HG03521 (cell line): ENCODE results near the gene ARHGEF4.

Experiments used
- ATAC-seq: cut with Tn5 transposase; IDR thresholded peaks from one replicate; pipeline ENCODE4 v1.9.1; 2021; ENCODE audit warnings: mild to moderate bottlenecking, moderate library complexity; ENCODE audit not compliant: unreplicated experiment

Gene ARHGEF4

DNA sequence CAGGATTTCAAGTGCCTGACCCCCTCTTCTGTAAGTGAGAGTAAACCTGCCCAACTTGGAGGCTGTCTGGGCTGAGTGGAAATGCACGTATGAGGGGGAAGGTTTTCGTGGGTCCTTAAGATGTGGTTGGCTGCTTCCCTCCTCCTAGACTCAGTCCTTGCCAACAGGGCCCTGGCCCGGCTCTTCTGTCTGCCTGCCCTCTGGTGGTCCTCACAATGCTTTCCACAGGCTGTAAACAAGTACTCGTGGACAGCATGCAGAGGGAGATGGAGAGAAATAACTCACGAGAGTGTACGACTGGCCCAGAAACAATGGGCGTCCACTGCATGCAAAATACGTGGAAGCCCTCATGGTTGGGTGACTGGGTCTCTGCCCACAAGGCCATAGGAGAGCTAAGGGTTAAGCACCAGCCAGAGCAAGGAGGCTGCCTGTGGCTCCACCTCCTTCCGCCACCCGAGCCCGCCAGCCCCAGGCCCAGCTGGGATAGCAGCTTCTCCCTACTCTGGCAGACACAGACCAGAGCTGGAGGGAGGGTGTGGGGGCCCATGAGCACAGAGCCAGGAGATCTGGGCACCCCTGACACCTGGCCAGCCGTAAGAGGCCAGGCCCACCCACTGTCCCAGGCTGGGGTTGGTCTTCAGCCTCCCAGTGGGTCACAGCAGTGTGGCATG is 17.0 kb upstream of the ARHGEF4 start:
- ATAC-seq: no peak

DNA sequence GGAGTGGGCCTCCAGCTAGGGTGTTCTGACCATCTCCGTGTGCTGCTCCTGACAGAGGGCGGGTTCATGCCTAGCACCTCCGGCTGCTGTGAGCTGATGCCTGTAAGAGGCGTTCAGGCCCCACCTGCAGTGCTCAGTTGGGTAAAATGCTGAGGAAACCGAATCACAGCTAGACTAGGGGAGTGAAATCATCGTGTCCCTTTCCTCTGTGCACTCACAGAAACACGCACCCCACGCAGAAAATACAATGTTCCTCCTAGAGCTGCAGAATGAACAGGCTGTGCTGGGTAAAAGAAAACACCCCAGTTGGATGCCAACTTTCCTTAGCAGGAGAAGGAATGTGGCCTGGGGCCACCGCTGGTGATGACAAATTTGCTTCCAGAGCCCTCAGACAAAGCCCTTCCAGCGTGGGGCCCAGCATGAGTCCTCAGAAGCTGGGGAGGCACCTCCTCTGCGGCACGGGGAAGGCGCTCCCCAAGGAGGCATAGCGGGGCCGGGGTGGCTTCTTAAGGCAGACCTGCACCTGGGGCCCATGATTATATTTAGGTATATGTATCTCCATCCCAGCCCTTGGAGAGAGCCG is 16.3 kb upstream of the ARHGEF4 start:
- no peak for ATAC-seq

GRCh38 chr2:130821867-130822266 is 14.8 kb upstream of the ARHGEF4 start:
- ATAC-seq: no peak

- ATAC-seq: no peak
These were observed 13.9 kb upstream of the ARHGEF4 start for GRCh38 chr2:130822766-130823165.

- peak; percentile 10 for ATAC-seq
These were observed 13.4 kb upstream of the ARHGEF4 start for GRCh38 chr2:130823171-130823885.

DNA sequence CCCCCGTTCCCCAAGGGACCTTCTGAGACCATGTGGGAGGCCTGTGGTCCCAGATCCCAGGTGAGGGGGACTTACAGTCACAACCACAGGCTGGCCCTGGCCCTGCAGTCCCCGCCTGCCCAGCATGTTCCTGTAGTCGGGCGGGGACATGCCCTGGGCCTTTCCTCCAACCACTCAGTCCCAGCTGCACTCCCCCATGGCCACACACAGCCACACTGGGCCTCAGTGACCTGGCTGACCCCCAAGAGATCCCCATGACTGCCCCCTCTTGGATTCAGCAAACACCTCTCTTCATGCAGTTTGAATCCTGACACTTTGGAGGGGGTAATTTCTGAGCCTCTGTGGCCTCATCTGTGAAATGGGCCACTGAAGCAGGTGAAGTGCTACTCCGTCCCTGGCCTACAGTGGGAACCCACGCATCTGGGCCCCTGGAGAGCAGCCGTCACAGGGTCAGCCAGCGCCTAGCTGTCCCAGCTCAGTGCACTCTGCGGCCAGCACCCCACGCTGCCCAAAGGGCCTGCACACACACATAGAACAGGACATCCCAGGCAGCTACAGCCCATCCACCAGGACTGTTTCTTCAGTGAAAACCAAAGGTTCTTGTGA is 12.7 kb upstream of the ARHGEF4 start:
- ATAC-seq: peak; percentile 45

GRCh38 chr2:130824492-130825061 is 12.1 kb upstream of the ARHGEF4 start:
- peak; percentile 84 for ATAC-seq

DNA sequence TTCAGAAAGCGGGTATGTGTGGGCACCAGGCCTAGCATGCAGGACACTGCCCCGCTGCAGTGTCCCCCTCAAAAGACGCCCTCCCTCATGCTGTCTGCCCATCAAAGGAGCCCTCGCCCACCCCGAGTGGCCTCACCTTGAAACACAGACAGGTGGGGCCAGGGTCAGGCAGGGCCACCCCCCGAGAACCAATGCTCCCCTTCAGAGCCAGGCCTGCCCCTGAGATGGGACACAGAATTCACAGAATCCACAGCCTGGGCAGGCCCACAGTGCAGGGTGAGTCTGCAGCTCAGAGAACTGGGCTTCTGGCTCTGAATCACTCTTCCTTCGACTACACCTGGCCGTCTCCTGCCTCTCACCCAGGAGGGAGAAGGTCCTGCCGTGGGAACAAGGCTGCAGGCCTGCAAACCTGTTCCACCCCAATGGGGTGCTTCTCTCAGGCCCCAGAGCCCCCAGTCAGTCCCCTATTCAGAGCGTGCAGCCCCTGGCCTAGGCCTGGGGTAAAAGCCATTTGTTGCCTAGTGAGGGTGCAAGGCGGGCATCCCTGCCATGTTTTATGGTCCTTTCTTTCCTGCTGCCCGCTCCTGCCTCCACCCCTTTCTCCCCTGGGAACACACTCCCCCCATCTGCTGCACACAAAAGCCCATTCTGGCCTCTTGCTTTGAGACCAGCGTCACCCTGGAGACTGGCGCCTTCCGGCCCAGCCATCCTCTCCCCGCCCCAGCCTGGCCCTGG is 11.3 kb upstream of the ARHGEF4 start:
- no peak for ATAC-seq

DNA sequence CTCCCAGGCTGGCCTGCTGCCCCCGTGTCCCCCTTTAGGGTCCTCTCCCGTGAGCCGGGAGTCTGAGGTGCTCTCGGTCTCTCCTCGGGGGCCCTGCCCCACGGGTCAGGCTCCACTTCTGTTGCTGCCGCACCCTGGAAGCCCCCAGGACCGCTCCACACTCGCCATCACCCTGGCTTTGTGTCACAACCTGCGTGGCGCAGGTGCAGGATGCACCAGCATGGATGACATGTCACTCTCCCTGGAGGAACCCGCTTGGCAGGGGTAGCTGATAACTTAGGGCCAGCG is 10.8 kb upstream of the ARHGEF4 start:
- ATAC-seq: no peak

DNA sequence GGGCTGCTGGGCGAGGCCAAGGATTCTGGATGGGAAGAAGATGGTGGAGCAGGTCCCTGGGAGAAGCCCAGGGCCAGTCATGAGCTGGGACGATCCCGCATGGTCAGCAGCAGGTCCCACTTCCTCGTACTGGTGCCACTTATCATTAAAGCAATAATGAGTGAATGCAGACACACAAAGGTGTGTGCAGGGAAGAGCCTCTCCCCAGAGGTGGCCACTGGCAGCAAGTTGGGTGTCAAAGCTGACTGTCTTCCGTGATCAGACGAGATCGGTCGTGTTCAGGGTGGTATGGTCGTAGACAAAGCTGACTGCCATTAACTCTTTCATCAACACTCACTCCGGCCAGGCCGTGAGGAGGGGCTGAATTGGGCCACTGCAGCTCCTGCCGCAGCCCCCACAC is 10.3 kb upstream of the ARHGEF4 start:
- no peak for ATAC-seq

GRCh38 chr2:130826821-130827501 is 9.8 kb upstream of the ARHGEF4 start:
- ATAC-seq: no peak

DNA sequence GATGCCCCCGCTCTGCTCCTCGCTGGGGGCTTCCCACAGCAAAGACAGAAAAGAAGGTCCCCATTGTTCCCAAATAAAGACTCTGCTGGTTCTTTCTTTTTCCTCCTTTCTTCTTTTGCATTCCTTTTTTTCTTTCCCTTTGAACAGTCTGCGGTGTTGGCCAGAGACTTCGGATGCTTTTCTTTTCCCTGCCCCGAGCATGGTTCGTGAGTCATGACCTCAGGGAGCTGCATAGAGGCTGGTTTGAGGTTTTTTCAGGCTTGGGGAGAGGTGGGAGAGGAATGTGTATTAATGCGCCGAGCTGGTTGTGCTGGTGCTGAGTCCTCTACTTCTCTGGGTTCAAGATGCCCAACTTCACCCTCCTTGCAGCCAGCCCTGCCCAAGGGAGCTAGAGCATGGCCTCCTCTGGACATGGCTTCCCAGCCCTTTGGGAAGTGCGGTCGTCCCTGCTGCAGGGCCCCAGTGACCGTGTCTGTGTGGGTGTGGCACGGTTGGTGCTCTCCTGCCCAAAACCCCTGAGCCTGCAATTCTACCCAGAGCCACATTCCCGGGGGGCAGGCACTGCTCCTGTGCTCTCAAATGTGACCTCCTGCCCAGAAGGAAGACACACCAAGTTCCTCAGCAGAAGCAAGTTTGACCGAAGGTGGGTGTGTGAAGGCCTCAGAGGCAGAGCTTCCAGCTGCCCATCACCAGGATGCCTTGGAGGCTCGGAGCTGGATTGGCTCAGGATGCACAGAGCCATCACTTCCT is 9.0 kb upstream of the ARHGEF4 start:
- no peak for ATAC-seq

DNA sequence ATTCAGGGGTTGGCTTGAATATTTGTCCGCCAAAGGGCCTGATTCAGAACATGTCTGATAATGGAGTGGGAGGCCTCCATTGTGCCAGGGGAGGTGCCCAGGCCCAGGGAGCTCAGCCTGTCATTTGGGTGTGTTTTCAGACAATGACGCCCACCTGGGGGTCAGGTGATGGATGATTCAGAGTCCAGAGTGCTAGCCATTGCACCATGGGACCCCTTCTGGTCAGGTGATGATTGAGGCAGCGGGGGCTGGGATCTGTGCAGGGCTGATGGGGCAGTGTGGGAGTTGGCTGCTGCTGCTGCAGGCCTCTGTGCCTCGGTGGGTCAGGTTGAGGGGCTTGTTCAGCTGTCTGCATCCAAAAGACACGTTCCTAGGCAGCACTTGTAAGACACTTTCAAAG is 8.3 kb upstream of the ARHGEF4 start:
- ATAC-seq: no peak

DNA sequence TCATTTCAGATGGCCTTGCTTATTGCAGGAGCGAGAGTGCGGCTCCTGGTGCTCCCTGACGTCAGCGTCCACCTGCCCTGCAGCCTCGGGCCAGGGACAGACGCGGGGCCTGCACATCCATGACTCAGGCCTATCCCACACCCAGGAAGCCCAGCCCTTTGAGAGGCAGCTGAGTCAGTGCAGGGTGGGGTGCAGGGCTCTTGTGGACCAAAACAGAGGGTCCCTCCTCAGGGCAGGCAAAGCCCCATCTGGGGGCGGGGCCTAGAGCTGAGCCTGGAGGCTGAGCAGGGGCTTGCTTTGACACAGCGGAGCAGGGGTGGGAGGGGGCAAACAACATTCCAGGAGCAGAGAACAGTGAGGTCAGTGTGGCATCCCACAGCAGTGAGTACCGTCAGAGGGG is 7.7 kb upstream of the ARHGEF4 start:
- ATAC-seq: no peak

DNA sequence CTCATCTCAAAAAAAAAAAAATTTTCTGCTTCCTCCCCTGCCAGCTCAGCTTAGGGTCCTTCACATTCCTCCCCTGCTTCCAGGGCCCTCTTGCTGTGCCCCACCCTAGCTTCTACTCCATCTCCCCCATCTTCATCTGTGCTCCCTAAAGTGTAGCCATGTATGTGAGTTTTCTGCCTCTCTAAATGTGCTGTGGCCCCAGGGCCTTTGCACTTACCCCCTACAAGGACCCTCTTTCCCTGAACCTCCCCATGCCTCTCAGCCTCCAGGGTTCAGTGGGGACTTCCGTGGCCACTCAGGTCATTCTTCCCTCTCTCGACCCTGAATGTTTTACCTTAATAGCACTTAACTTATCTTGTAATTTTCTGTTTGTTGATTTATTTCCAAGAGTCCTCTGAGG is 6.2 kb upstream of the ARHGEF4 start:
- ATAC-seq: no peak

DNA sequence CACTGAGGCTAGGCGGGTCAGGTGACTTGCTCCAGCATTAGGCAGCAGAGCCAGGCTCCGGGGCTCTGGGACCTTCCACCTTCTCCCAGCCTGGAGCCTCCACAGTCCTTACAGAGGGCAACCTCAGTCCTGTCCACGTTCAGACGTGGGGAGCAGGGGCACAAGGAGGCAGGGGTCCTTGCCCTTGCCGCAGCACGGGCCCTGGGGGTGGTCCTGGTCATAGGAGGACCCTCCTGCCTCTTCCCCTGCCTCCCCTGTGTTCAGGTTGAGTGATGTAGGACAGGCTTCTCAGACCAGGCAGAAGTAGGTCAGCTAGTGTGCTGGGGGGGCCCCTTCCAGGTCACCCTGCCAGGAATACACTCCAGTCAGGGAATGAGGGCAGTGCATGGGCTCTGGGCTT is 5.4 kb upstream of the ARHGEF4 start:
- no peak for ATAC-seq

- ATAC-seq: no peak
These were observed 4.3 kb upstream of the ARHGEF4 start for GRCh38 chr2:130832296-130832940.

GRCh38 chr2:130834091-130834930 is 2.4 kb upstream of the ARHGEF4 start:
- no peak for ATAC-seq
